ENCODE data around the gene ZNF112. TPM values are rescaled to one million over a fixed set of nuclear protein-coding genes. Genes with fewer than 3 reads are reported as not detected.
"Not testable (repeated sequence)": the region's sequence is repeated elsewhere in the genome, so short reads cannot be mapped to it uniquely, and the experiment has no call there.

ZNF112 gene
- total RNA-seq, 6 experiments from 2014 or later: 0.86 to 1.7 (median 1.1) TPM

- intact Hi-C loops (cut with DNase I): no loop called here
- DNase-seq: no peak
- no peak overlapping the region for H3K27ac ChIP-seq
- H3K27me3 ChIP-seq: no peaks in the 10 kb centered on the region
- peaks cover 0 to 7% (median 2%) of the 10 kb centered on the region in 4 donors for H3K36me3 ChIP-seq
- ATAC-seq: no peak
- no peak overlapping the region for H3K4me3 ChIP-seq
- 9% methylated on average over 1 of the region's 1 CpG for WGBS (ENCODE audit: insufficient coverage, low coverage, low lambda C conversion rate, missing lambda C conversion rate)
- no peaks in the 10 kb centered on the region for H3K4me1 ChIP-seq
- TF ChIP-seq POLR2A (IDR thresholded peaks at IDR 0.05) (no peak), CTCF (IDR thresholded peaks at IDR 0.05) (no peak)
- H3K9me3 ChIP-seq: peaks cover 0 to 19% (median 0%) of the 10 kb centered on the region in 4 donors
These were observed 12.2 kb downstream of the ZNF112 start for GRCh38 chr19:44344255-44344654.

- Histone ChIP-seq H3K36me3 (peaks cover 0 to 11% (median 7%) of the 10 kb centered on the region in 4 donors), H3K9me3 (peaks cover 0 to 5% (median 0%) of the 10 kb centered on the region in 4 donors), H3K4me1 (no peaks in the 10 kb centered on the region), H3K4me3 (no peak overlapping the region), H3K27ac (no peak overlapping the region), H3K27me3 (no peaks in the 10 kb centered on the region)
- WGBS (ENCODE audit: insufficient coverage, low coverage, low lambda C conversion rate, missing lambda C conversion rate): 71% methylated on average over 2 of the region's 2 CpGs
- TF ChIP-seq POLR2A (IDR thresholded peaks at IDR 0.05): no peak
- no peak for TF ChIP-seq CTCF (IDR thresholded peaks at IDR 0.05)
- intact Hi-C loops (cut with DNase I): no loop called here
- DNase-seq (no peak), ATAC-seq (no peak)
These were observed 14.7 kb downstream of the ZNF112 start for GRCh38 chr19:44341794-44342193.

- H3K4me1 ChIP-seq; H3K27me3 ChIP-seq; intact Hi-C loops (cut with DNase I); H3K4me3 ChIP-seq; ATAC-seq; DNase-seq; H3K27ac ChIP-seq: not testable (repeated sequence)
- Histone ChIP-seq H3K36me3 (peaks cover 0 to 37% (median 18%) of the 10 kb centered on the region in 4 donors), H3K9me3 (peaks cover 0 to 24% (median 4%) of the 10 kb centered on the region in 4 donors)
- no CpG with 5 or more reads among the region's 3 CpGs for WGBS (ENCODE audit: insufficient coverage, low coverage, low lambda C conversion rate, missing lambda C conversion rate)
These were observed 21.8 kb downstream of the ZNF112 start for GRCh38 chr19:44334639-44335038.

GRCh38 chr19:44332145-44332544 is 24.3 kb downstream of the ZNF112 start:
- intact Hi-C loops (cut with DNase I): no loop called here
- WGBS (ENCODE audit: insufficient coverage, low coverage, low lambda C conversion rate, missing lambda C conversion rate): 100% methylated on average over 1 of the region's 1 CpG

GRCh38 chr19:44315883-44316282 is 40.6 kb downstream of the ZNF112 start:
- intact Hi-C loops (cut with DNase I): no loop called here
- Histone ChIP-seq H3K27ac (no peak overlapping the region), H3K4me3 (no peak overlapping the region), H3K4me1 (no peaks in the 10 kb centered on the region), H3K27me3 (no peaks in the 10 kb centered on the region), H3K9me3 (peaks cover 0 to 23% (median 2%) of the 10 kb centered on the region in 4 donors), H3K36me3 (no peaks in the 10 kb centered on the region)
- DNase-seq (no peak), ATAC-seq (no peak)
- no peak for TF ChIP-seq POLR2A (IDR thresholded peaks at IDR 0.05)
- no peak for TF ChIP-seq CTCF (IDR thresholded peaks at IDR 0.05)
- 91% methylated on average over 2 of the region's 2 CpGs for WGBS (ENCODE audit: insufficient coverage, low coverage, low lambda C conversion rate, missing lambda C conversion rate)

More at GRCh38 chr19:44332145-44332544, 24.3 kb downstream of the ZNF112 start:
- Histone ChIP-seq H3K4me1 (no peaks in the 10 kb centered on the region), H3K36me3 (peaks cover 0 to 35% (median 11%) of the 10 kb centered on the region in 4 donors), H3K4me3 (no peak overlapping the region), H3K27ac (no peak overlapping the region), H3K27me3 (no peaks in the 10 kb centered on the region), H3K9me3 (peaks cover 0 to 31% (median 7%) of the 10 kb centered on the region in 4 donors)
- no peak for TF ChIP-seq POLR2A (IDR thresholded peaks at IDR 0.05)
- no peak for TF ChIP-seq CTCF (IDR thresholded peaks at IDR 0.05)
- DNase-seq: no peak
- ATAC-seq: no peak

Data from right lobe of liver (tissue), 6 donors.